H1 (cell line): Measurements from ENCODE around the gene LRBA. TPM values are rescaled to one million over a fixed set of nuclear protein-coding genes. Genes with fewer than 3 reads are reported as not detected.

ENCODE experiments used
- CTCF ChIA-PET: fragments of 300-600 bp; sonication (Branson Sonifier 250); formaldehyde crosslinking; loops from one replicate; lab custom pipeline; 2021; ENCODE audit not compliant: partially characterized antibody; lab: Charles Lee
- POLR2A ChIA-PET: fragments of 300-600 bp; sonication (Branson Sonifier 250); formaldehyde crosslinking; loops from one replicate; lab custom pipeline; 2021; ENCODE audit warnings: inconsistent platforms; ENCODE audit not compliant: partially characterized antibody; lab: Charles Lee
- DNase-seq, 2 experiments: peaks; one replicate each; pipeline versions ENCODE4 v3.0.0 to v3.0.0-alpha.2; 2010 to 2022; ENCODE audit warnings: low spot score in 2 of 2, low read depth in 1 of 2, mixed read lengths in 1 of 2
- FAIRE-seq: peaks from 2 replicates; lab custom pipeline; 2011; peaks lifted over from hg19 to GRCh38; lab: Jason Lieb, UNC
- H2AFZ ChIP-seq: 2 replicates; pipeline ENCODE4 v1.8.1; 2012; ENCODE audit warnings: low read length, inconsistent platforms
- H2AK5ac ChIP-seq: 2 replicates; pipeline ENCODE4 v1.6.1; 2013; ENCODE audit warnings: low read depth, low read length
- H2BK120ac ChIP-seq: replicated peaks from 2 replicates; pipeline ENCODE3; 2013; ENCODE audit warnings: low read depth, low read length, inconsistent platforms
- H2BK12ac ChIP-seq: 2 replicates; pipeline ENCODE4 v1.6.1; 2013; ENCODE audit warnings: low read depth, low read length
- H2BK15ac ChIP-seq: 2 replicates; pipeline ENCODE4 v1.6.1; 2013; ENCODE audit warnings: low read length
- H2BK20ac ChIP-seq: 2 replicates; pipeline ENCODE4 v1.6.1; 2013; ENCODE audit warnings: low read length
- H2BK5ac ChIP-seq: 2 replicates; pipeline ENCODE4 v1.6.1; 2013; ENCODE audit warnings: low read depth, low read length
- H3K14ac ChIP-seq: 2 replicates; pipeline ENCODE4 v1.6.1; 2013; ENCODE audit warnings: inconsistent platforms; ENCODE audit not compliant: insufficient read length
- H3K18ac ChIP-seq: 2 replicates; pipeline ENCODE4 v1.6.1; 2013; ENCODE audit warnings: low read length; ENCODE audit errors: extremely low read depth
- H3K23ac ChIP-seq: 2 replicates; pipeline ENCODE4 v1.6.1; 2013; ENCODE audit warnings: inconsistent platforms; ENCODE audit not compliant: insufficient read length
- H3K23me2 ChIP-seq: 2 replicates; pipeline ENCODE4 v1.6.1; 2013; ENCODE audit warnings: low read depth, low read length
- H3K27ac ChIP-seq: 2 replicates; pipeline ENCODE4 v1.6.1; 2011; ENCODE audit warnings: low read depth, low read length, inconsistent platforms
- H3K27me3 ChIP-seq, 4 experiments: replicated peaks in 1 of 4; 1 replicate in 1 of 4; 2 replicates in 3 of 4; pipeline versions ENCODE4 v1.6.1 to v1.8.1; 2011 to 2013; ENCODE audit warnings: low read length in 3 of 4, mild to moderate bottlenecking in 3 of 4, inconsistent platforms in 2 of 4, mixed read lengths in 2 of 4, moderate library complexity in 1 of 4; ENCODE audit not compliant: control insufficient read depth in 3 of 4, insufficient read depth in 3 of 4; ENCODE audit errors: extremely low read depth in 1 of 4
- H3K36me3 ChIP-seq, 4 experiments: 2 replicates each; pipeline versions ENCODE4 v1.6.1 to v1.8.1; 2011 to 2013; ENCODE audit warnings: mild to moderate bottlenecking in 4 of 4, low read length in 3 of 4, moderate library complexity in 2 of 4, control low read depth in 1 of 4, inconsistent platforms in 1 of 4; ENCODE audit not compliant: insufficient read depth in 4 of 4, control insufficient read depth in 2 of 4
- H3K4ac ChIP-seq: replicated peaks from 2 replicates; pipeline ENCODE3; 2013; ENCODE audit warnings: low read length, low read depth, mixed read lengths, inconsistent platforms; ENCODE audit not compliant: insufficient read length
- H3K4me1 ChIP-seq, 4 experiments: replicated peaks in 1 of 4; 1 replicate in 1 of 4; 2 replicates in 3 of 4; pipeline versions ENCODE4 v1.6.1 to v1.8.1; 2011 to 2013; ENCODE audit warnings: low read length in 3 of 4, inconsistent platforms in 2 of 4, mixed read lengths in 1 of 4; ENCODE audit not compliant: insufficient read depth in 4 of 4, control insufficient read depth in 3 of 4
- H3K4me2 ChIP-seq, 2 experiments: 2 replicates each; pipeline versions ENCODE4 v1.6.1 to v1.8.1; 2011 to 2013; ENCODE audit warnings: low read depth in 2 of 2, low read length in 2 of 2, control low read depth in 1 of 2, inconsistent platforms in 1 of 2, mild to moderate bottlenecking in 1 of 2; ENCODE audit not compliant: insufficient read depth in 1 of 2
- H3K4me3 ChIP-seq, 4 experiments: fragments of 200-600, 300-600 bp in 1 of 4; sonication (generic), shearing (Covaris generic), sonication (Bioruptor Twin) in 1 of 4; 2 replicates each; pipeline versions ENCODE4 v1.5.1 to v1.8.1; 2011 to 2016; ENCODE audit warnings: low read length in 4 of 4, low read depth in 3 of 4, control low read depth in 2 of 4, inconsistent platforms in 2 of 4, mild to moderate bottlenecking in 2 of 4, mixed read lengths in 1 of 4, moderate library complexity in 1 of 4; ENCODE audit not compliant: insufficient read depth in 2 of 4; ENCODE audit errors: extremely low read depth in 1 of 4
- H3K56ac ChIP-seq: replicated peaks from 2 replicates; pipeline ENCODE3; 2013; ENCODE audit warnings: low read depth, mild to moderate bottlenecking, mixed read lengths, low read length, inconsistent platforms; ENCODE audit not compliant: insufficient read length
- H3K79me1 ChIP-seq: 2 replicates; pipeline ENCODE4 v1.6.1; 2013; ENCODE audit warnings: low read depth, low read length, control low read depth
- H3K79me2 ChIP-seq, 2 experiments: 2 replicates each; pipeline versions ENCODE4 v1.6.1 to v1.8.1; 2012 to 2013; ENCODE audit warnings: low read length in 2 of 2, mild to moderate bottlenecking in 2 of 2, inconsistent platforms in 1 of 2; ENCODE audit not compliant: insufficient read depth in 2 of 2, control insufficient read depth in 1 of 2
- H3K9ac ChIP-seq, 4 experiments: replicated peaks in 1 of 4; 1 replicate in 1 of 4; 2 replicates in 3 of 4; pipeline versions ENCODE4 v1.6.1 to v1.8.1; 2011 to 2013; ENCODE audit warnings: low read depth in 3 of 4, low read length in 3 of 4, control low read depth in 2 of 4, mild to moderate bottlenecking in 2 of 4, moderate library complexity in 2 of 4, inconsistent platforms in 1 of 4; ENCODE audit errors: extremely low read depth in 1 of 4
- H3K9me3 ChIP-seq, 2 experiments: 2 replicates each; pipeline versions ENCODE4 v1.6.1 to v1.8.1; 2012 to 2013; ENCODE audit warnings: mild to moderate bottlenecking in 2 of 2, moderate library complexity in 2 of 2, control low read depth in 1 of 2, inconsistent platforms in 1 of 2, low read depth in 1 of 2, low read length in 1 of 2, mixed read lengths in 1 of 2; ENCODE audit not compliant: insufficient read depth in 2 of 2
- H4K20me1 ChIP-seq, 2 experiments: replicated peaks in 1 of 2; 2 replicates each; pipeline versions ENCODE3 to v1.8.1; 2011 to 2013; ENCODE audit warnings: inconsistent platforms in 2 of 2, low read length in 2 of 2, mild to moderate bottlenecking in 1 of 2; ENCODE audit not compliant: insufficient read depth in 2 of 2, control insufficient read depth in 1 of 2
- H4K5ac ChIP-seq: 2 replicates; pipeline ENCODE4 v1.6.1; 2013; ENCODE audit warnings: low read length, low read depth, mixed read lengths, inconsistent platforms; ENCODE audit not compliant: insufficient read length
- H4K8ac ChIP-seq: 2 replicates; pipeline ENCODE4 v1.8.0; 2013; ENCODE audit warnings: mild to moderate bottlenecking, moderate library complexity, low read length, inconsistent platforms; ENCODE audit not compliant: insufficient read depth; ENCODE audit errors: extremely low read depth
- H4K91ac ChIP-seq: replicated peaks from 2 replicates; pipeline ENCODE3; 2013; ENCODE audit warnings: low read length, mixed read lengths, inconsistent platforms; ENCODE audit not compliant: insufficient read length
- BACH1 ChIP-seq: IDR thresholded peaks from 2 replicates; pipeline ENCODE4 v1.6.1; 2012; ENCODE audit warnings: low read length, improper control_type of control experiment
- BCL11A ChIP-seq, 2 experiments: IDR thresholded peaks; one replicate each; pipeline ENCODE4 v1.6.1; 2011; ENCODE audit warnings: low read depth in 2 of 2, low read length in 2 of 2, mild to moderate bottlenecking in 2 of 2
- BRCA1 ChIP-seq: IDR thresholded peaks from 2 replicates; pipeline ENCODE4 v1.6.1; 2012; ENCODE audit warnings: low read depth, low read length, improper control_type of control experiment
- CBX5 ChIP-seq: fragments of 300-800, 300-1000 bp; sonication (generic); IDR thresholded peaks from 2 replicates; pipeline ENCODE4 v1.7.1; 2016; ENCODE audit warnings: antibody characterized with exemption, low read length, low read depth
- JUN ChIP-seq: IDR thresholded peaks from 2 replicates; pipeline ENCODE4 v1.6.1; 2011; ENCODE audit warnings: low read depth, mild to moderate bottlenecking, improper control_type of control experiment, low read length
- KDM4A ChIP-seq: IDR thresholded peaks from one replicate; pipeline ENCODE4 v1.7.1; 2012; ENCODE audit warnings: low read depth, mild to moderate bottlenecking, moderate library complexity, low read length, inconsistent platforms; ENCODE audit not compliant: severe bottlenecking
- SP4 ChIP-seq: IDR thresholded peaks from 2 replicates; pipeline ENCODE4 v1.6.1; 2012; ENCODE audit warnings: low read length, inconsistent platforms
- SRF ChIP-seq: IDR thresholded peaks from 2 replicates; pipeline ENCODE4 v1.6.1; 2011; ENCODE audit warnings: mild to moderate bottlenecking, low read depth, low read length, moderate library complexity
- TCF12 ChIP-seq: IDR thresholded peaks from 2 replicates; pipeline ENCODE4 v1.6.1; 2011; ENCODE audit warnings: low read depth, mild to moderate bottlenecking, low read length
- WGBS, 2 experiments: shearing (Covaris generic) in 1 of 2; methylation state at CpG; one replicate each; pipeline versions ENCODE4 v1.1.6 to v1.1.7; 2013 to 2015; ENCODE audit warnings: low lambda C conversion rate in 2 of 2, mixed read lengths in 2 of 2, inconsistent platforms in 1 of 2, low coverage in 1 of 2, missing lambda C conversion rate in 1 of 2; ENCODE audit not compliant: insufficient replicate concordance in 2 of 2, insufficient coverage in 1 of 2, insufficient read length in 1 of 2; ENCODE audit errors: extremely low coverage in 1 of 2, missing lambda C conversion rate in 1 of 2; 5-methylcytosine and 5-hydroxymethylcytosine counted together
- polyA plus RNA-seq, 7 experiments: library from polyadenylated mRNA; depleted of rRNA in 3 of 7; stranded (reverse) in 5 of 7; unstranded in 2 of 7; fragments of >200 nt in 5 of 7; fragments of 200-250 nt in 2 of 7; gene quantifications; 1 replicate in 5 of 7; 2 replicates in 1 of 7; 4 replicates in 1 of 7; pipeline versions ENCODE4 v1.2.1 to v1.2.3, GENCODE V29; 2011 to 2013; ENCODE audit warnings: missing spikeins in 2 of 7, mixed read lengths in 2 of 7
- total RNA-seq: library from RNA; stranded (reverse); fragmentation: NEBNext Ultra II Directional; extraction: Animal tissue kit (Norgen Biotek cat#: 25700); gene quantifications from 2 replicates; pipeline ENCODE4 v1.2.1, GENCODE V29; 2021

LRBA gene
- total and polyA plus RNA-seq, 2 of the 8 experiments (the other 6 are each of a cell fraction or from before 2014, with no cell fraction given) = 54.6 to 83.2 TPM

DNA sequence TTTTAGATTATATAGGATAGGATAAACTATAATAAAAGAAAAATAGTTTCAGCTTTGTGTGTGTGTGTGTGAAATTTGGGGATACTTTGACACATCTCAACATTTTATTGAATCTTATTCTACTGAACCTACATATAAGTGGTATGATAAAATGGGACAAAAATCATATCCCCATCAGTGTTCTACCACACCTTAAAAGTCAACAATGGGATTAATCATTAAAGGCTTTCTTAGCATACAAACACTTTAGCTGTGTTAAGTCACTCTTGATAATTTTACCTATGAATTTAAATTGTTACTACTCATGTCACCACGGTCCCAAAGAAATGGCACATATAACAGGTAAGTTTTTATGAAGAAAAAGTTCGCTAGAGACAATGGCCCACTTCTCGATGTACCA, 37.7 kb upstream of the LRBA start:
- H2BK20ac ChIP-seq = no peak overlapping the region
- H3K36me3 ChIP-seq = no peaks in the 10 kb centered on the region
- no peaks in the 10 kb centered on the region for H3K27me3 ChIP-seq
- no peak overlapping the region for H3K4me2 ChIP-seq
- no peak overlapping the region for H2BK12ac ChIP-seq
- H2AK5ac ChIP-seq = no peak overlapping the region
- no peak overlapping the region for H3K23ac ChIP-seq
- TF ChIP-seq SRF = no peak
- TF ChIP-seq KDM4A = no peak
- TF ChIP-seq BACH1 = no peak
- TF ChIP-seq BCL11A (IDR thresholded peaks at IDR 0.05; ENCODE audit: low read depth in 2 of 2, low read length in 2 of 2) = no peak
- TF ChIP-seq CBX5 = no peak
- TF ChIP-seq JUN = no peak
- no peak for TF ChIP-seq SP4
- no peak for TF ChIP-seq BRCA1
- no peak for TF ChIP-seq TCF12
- WGBS, 2 experiments = 92% methylated on average over 3 of the region's 3 CpGs; no CpG with 5 or more reads in 1 of the 2 experiments
- H2AFZ ChIP-seq = no peak overlapping the region
- H2BK120ac ChIP-seq = no peak overlapping the region
- DNase-seq (no peak), FAIRE-seq (no peak)
- peaks cover 0 to 5% (median 4%) of the 10 kb centered on the region in 4 experiments; a peak in 4 of 7 replicates for H3K4me1 ChIP-seq
- H3K79me1 ChIP-seq = no peaks in the 10 kb centered on the region
- peaks cover 5% of the 10 kb centered on the region; the same call in 1 of the 2 replicates for H3K23me2 ChIP-seq
- ChIA-PET POLR2A (interaction anchor here (1.1 to 2.3 kb wide), 2 partner anchors 46 to 47 kb away, joined by 3 to 7 read pairs; partner anchors contain the start of gene RPS3A), CTCF (no interaction called here)
- H3K79me2 ChIP-seq = peaks cover 0 to 5% of the 10 kb centered on the region in 2 experiments; a peak in 2 of 4 replicates
- no peak overlapping the region for H3K56ac ChIP-seq
- H3K27ac ChIP-seq = no peak overlapping the region
- no peak overlapping the region for H4K8ac ChIP-seq
- H3K18ac ChIP-seq = no peak overlapping the region
- H4K5ac ChIP-seq = no peak overlapping the region
- no peaks in the 10 kb centered on the region for H3K9me3 ChIP-seq
- H2BK15ac ChIP-seq = no peak overlapping the region
- H3K9ac ChIP-seq = no peak overlapping the region
- H3K4me3 ChIP-seq = no peak overlapping the region
- no peak overlapping the region for H3K4ac ChIP-seq
- no peaks in the 10 kb centered on the region for H4K20me1 ChIP-seq
- H4K91ac ChIP-seq = no peak overlapping the region
- H2BK5ac ChIP-seq = no peak overlapping the region
- no peak overlapping the region for H3K14ac ChIP-seq
